ENCODE measurements around the gene NRG2. TPM values are rescaled to one million over a fixed set of nuclear protein-coding genes. Genes with fewer than 3 reads are reported as not detected.

Gene NRG2
- total RNA-seq, 4 donors from 2014 or later, result 4.5 to 7.0 (median 5.4) TPM

GRCh38 chr5:139867581-139867980, 175.5 kb downstream of the NRG2 start:
- H3K36me3 ChIP-seq, result no peaks in the 10 kb centered on the region
- H3K27me3 ChIP-seq, result no peaks in the 10 kb centered on the region
- DNase-seq (ENCODE audit: low spot score in 2 of 2), result no peak
- H3K4me1 ChIP-seq, result peaks cover 11% of the 10 kb centered on the region
- no peak for TF ChIP-seq CTCF (IDR thresholded peaks at IDR 0.05)
- H3K4me3 ChIP-seq, result no peak overlapping the region
- no peaks in the 10 kb centered on the region for H3K9me3 ChIP-seq
- no peak overlapping the region for H3K27ac ChIP-seq

- Histone ChIP-seq H3K27me3 (no peaks in the 10 kb centered on the region), H3K36me3 (no peaks in the 10 kb centered on the region), H3K27ac (no peak overlapping the region), H3K9me3 (no peaks in the 10 kb centered on the region), H3K4me3 (no peak overlapping the region), H3K4me1 (peaks cover 11% of the 10 kb centered on the region)
- TF ChIP-seq CTCF (IDR thresholded peaks at IDR 0.05) (no peak), POLR2A (IDR thresholded peaks at IDR 0.05) (no peak), EP300 (IDR thresholded peaks at IDR 0.05) (no peak), POLR2AphosphoS5 (IDR thresholded peaks at IDR 0.05) (no peak)
- no peak for DNase-seq (ENCODE audit: low spot score in 2 of 2)
- 79% methylated on average over 2 of the region's 2 CpGs for WGBS
These were observed 176.0 kb downstream of the NRG2 start for GRCh38 chr5:139867109-139867508.

- H3K36me3 ChIP-seq, result no peaks in the 10 kb centered on the region
- no peaks in the 10 kb centered on the region for H3K27me3 ChIP-seq
- WGBS, result 59% methylated on average over 10 of the region's 12 CpGs
- peaks cover 11% of the 10 kb centered on the region for H3K4me1 ChIP-seq
- DNase-seq (ENCODE audit: low spot score in 2 of 2), result no peak
- no peak overlapping the region for H3K27ac ChIP-seq
- TF ChIP-seq CTCF (IDR thresholded peaks at IDR 0.05), result no peak
- no peak for TF ChIP-seq POLR2A (IDR thresholded peaks at IDR 0.05)
- TF ChIP-seq POLR2AphosphoS5 (IDR thresholded peaks at IDR 0.05), result no peak
- TF ChIP-seq EP300 (IDR thresholded peaks at IDR 0.05), result no peak
- no peaks in the 10 kb centered on the region for H3K9me3 ChIP-seq
- no peak overlapping the region for H3K4me3 ChIP-seq
These were observed 178.2 kb downstream of the NRG2 start for GRCh38 chr5:139864716-139865483.

GRCh38 chr5:139863855-139864558, 179.1 kb downstream of the NRG2 start:
- Histone ChIP-seq H3K27ac (no peak overlapping the region), H3K4me1 (peaks cover 11% of the 10 kb centered on the region), H3K36me3 (no peaks in the 10 kb centered on the region), H3K27me3 (no peaks in the 10 kb centered on the region), H3K9me3 (no peaks in the 10 kb centered on the region), H3K4me3 (no peak overlapping the region)
- 23% methylated on average over 5 of the region's 5 CpGs for whole genome bisulfite sequencing
- no peak for DNase-seq (ENCODE audit: low spot score in 2 of 2)
- no peak for TF ChIP-seq POLR2A (IDR thresholded peaks at IDR 0.05)
- TF ChIP-seq EP300 (IDR thresholded peaks at IDR 0.05), result no peak
- TF ChIP-seq CTCF (IDR thresholded peaks at IDR 0.05), result peak; percentile 89
- TF ChIP-seq POLR2AphosphoS5 (IDR thresholded peaks at IDR 0.05), result no peak

GRCh38 chr5:139863361-139863760, 179.7 kb downstream of the NRG2 start:
- H3K27me3 ChIP-seq, result no peaks in the 10 kb centered on the region
- H3K4me1 ChIP-seq, result peaks cover 11% of the 10 kb centered on the region
- H3K27ac ChIP-seq, result no peak overlapping the region
- no peaks in the 10 kb centered on the region for H3K36me3 ChIP-seq
- no peak overlapping the region for H3K4me3 ChIP-seq
- DNase-seq (ENCODE audit: low spot score in 2 of 2), result no peak
- WGBS, result 48% methylated on average over 7 of the region's 9 CpGs
- no peaks in the 10 kb centered on the region for H3K9me3 ChIP-seq
- TF ChIP-seq CTCF (IDR thresholded peaks at IDR 0.05) (no peak), POLR2AphosphoS5 (IDR thresholded peaks at IDR 0.05) (no peak), EP300 (IDR thresholded peaks at IDR 0.05) (no peak), POLR2A (IDR thresholded peaks at IDR 0.05) (no peak)
